SK-N-SH treated with all-trans-retinoic acid at 6 μM for 48 hours (cell line): ENCODE data around the gene ZFP28.

Experiments used
- ESRRG ChIP-seq: fragments of 250-450 bp; sonication (Bioruptor Pico); IDR thresholded peaks from 2 replicates; pipeline ENCODE4 v1.6.1; 2021; ENCODE audit warnings: mild to moderate bottlenecking
- GLIS3 ChIP-seq: fragments of 250-450 bp; sonication (Bioruptor Pico); IDR thresholded peaks from 2 replicates; pipeline ENCODE4 v1.5.0; 2020; ENCODE audit warnings: mild to moderate bottlenecking, moderate library complexity
- PATZ1 ChIP-seq: fragments of 250-450 bp; sonication (Bioruptor Pico); IDR thresholded peaks from 2 replicates; pipeline ENCODE4 v1.8.0; 2020; ENCODE audit warnings: mild to moderate bottlenecking, moderate library complexity, borderline replicate concordance
- POU6F1 ChIP-seq: fragments of 250-450 bp; sonication (Bioruptor Pico); IDR thresholded peaks from 2 replicates; pipeline ENCODE4 v1.8.0; 2021; ENCODE audit warnings: low read depth, mild to moderate bottlenecking, moderate library complexity, borderline replicate concordance
- TSHZ2 ChIP-seq: fragments of 250-450 bp; sonication (Bioruptor Pico); IDR thresholded peaks from 2 replicates; pipeline ENCODE4 v1.5.0; 2020; ENCODE audit warnings: mild to moderate bottlenecking, moderate library complexity
- ZFP3 ChIP-seq: fragments of 250-450 bp; sonication (Bioruptor Pico); IDR thresholded peaks from 2 replicates; pipeline ENCODE4 v1.5.0; 2020; ENCODE audit warnings: mild to moderate bottlenecking, moderate library complexity
- ZFP30 ChIP-seq: fragments of 450-650 bp; formaldehyde crosslinking; IDR thresholded peaks from 2 replicates; pipeline ENCODE4 v1.5.0; 2022; ENCODE audit warnings: mild to moderate bottlenecking, moderate library complexity
- ZNF8 ChIP-seq: fragments of 450-650 bp; formaldehyde crosslinking; IDR thresholded peaks from 2 replicates; pipeline ENCODE4 v1.5.0; 2020; ENCODE audit warnings: mild to moderate bottlenecking, moderate library complexity

- TF ChIP-seq ZFP30 (CRISPR knock-in tag): no peak
- no peak for TF ChIP-seq GLIS3 (CRISPR knock-in tag)
- TF ChIP-seq ESRRG (CRISPR knock-in tag): no peak
- no peak for TF ChIP-seq PATZ1 (CRISPR knock-in tag)
- TF ChIP-seq ZNF8: no peak
- no peak for TF ChIP-seq TSHZ2 (CRISPR knock-in tag)
- TF ChIP-seq ZFP3 (CRISPR knock-in tag): no peak
- TF ChIP-seq POU6F1 (CRISPR knock-in tag): no peak
Observed at GRCh38 chr19:56594783-56595547, 56.2 kb downstream of the ZFP28 start, which contains the start of gene ZNF71.
